CD4-positive, alpha-beta T cell treated with Interferon gamma for 1 hour (primary cell): ENCODE measurements around the gene CES4A.
"Not testable (repeated sequence)": the region's sequence is repeated elsewhere in the genome, so short reads cannot be mapped to it uniquely, and the experiment has no call there.

Experiments
- DNase-seq: peaks from one replicate; pipeline ENCODE4 v3.0.0-alpha.2; 2020

The CES4A gene

GRCh38 chr16:66988197-66988788, at the start of gene CES4A:
CES4A (plus strand) TSS chr16:66988589; CDS start chr16:66988773, 184 bp downstream.
- no peak for DNase-seq

- no peak for DNase-seq
These were observed 49.0 kb upstream of the CES4A start for GRCh38 chr16:66939366-66939765.

- DNase-seq = no peak
These were observed 48.2 kb upstream of the CES4A start for GRCh38 chr16:66940236-66940635.

- DNase-seq = no peak
These were observed 45.4 kb upstream of the CES4A start for GRCh38 chr16:66942981-66943380.

GRCh38 chr16:66943426-66944053, 44.8 kb upstream of the CES4A start:
- no peak for DNase-seq

- DNase-seq = no peak
These were observed 44.3 kb upstream of the CES4A start for GRCh38 chr16:66944054-66944441.

GRCh38 chr16:66944971-66945370, 43.4 kb upstream of the CES4A start:
- DNase-seq = not testable (repeated sequence)

GRCh38 chr16:66945939-66946338, 42.5 kb upstream of the CES4A start:
- DNase-seq = no peak

GRCh38 chr16:66946541-66946940, 41.8 kb upstream of the CES4A start:
- DNase-seq = no peak

- DNase-seq = no peak
These were observed 41.5 kb upstream of the CES4A start for GRCh38 chr16:66946974-66947301.

- peak; percentile 76 for DNase-seq
These were observed 40.9 kb upstream of the CES4A start for GRCh38 chr16:66947302-66948065.

GRCh38 chr16:66948134-66948836, 40.1 kb upstream of the CES4A start:
- no peak for DNase-seq

GRCh38 chr16:66948837-66949225, 39.6 kb upstream of the CES4A start:
- DNase-seq = no peak

GRCh38 chr16:66949472-66949871, 38.9 kb upstream of the CES4A start:
- DNase-seq = no peak

- no peak for DNase-seq
These were observed 38.0 kb upstream of the CES4A start for GRCh38 chr16:66950437-66950836.

- no peak for DNase-seq
These were observed 37.2 kb upstream of the CES4A start for GRCh38 chr16:66950971-66951790.

- no peak for DNase-seq
These were observed 35.8 kb upstream of the CES4A start for GRCh38 chr16:66952430-66953110.

- no peak for DNase-seq
These were observed 34.8 kb upstream of the CES4A start for GRCh38 chr16:66953462-66954096.

GRCh38 chr16:66954097-66954659, 34.2 kb upstream of the CES4A start:
- peak; percentile 63 for DNase-seq

- DNase-seq = not testable (repeated sequence)
These were observed 32.8 kb upstream of the CES4A start for GRCh38 chr16:66955363-66956153.

- DNase-seq = not testable (repeated sequence)
These were observed 32.3 kb upstream of the CES4A start for GRCh38 chr16:66956154-66956457.
